ENCODE measurements around the gene GOLT1B.

DNA sequence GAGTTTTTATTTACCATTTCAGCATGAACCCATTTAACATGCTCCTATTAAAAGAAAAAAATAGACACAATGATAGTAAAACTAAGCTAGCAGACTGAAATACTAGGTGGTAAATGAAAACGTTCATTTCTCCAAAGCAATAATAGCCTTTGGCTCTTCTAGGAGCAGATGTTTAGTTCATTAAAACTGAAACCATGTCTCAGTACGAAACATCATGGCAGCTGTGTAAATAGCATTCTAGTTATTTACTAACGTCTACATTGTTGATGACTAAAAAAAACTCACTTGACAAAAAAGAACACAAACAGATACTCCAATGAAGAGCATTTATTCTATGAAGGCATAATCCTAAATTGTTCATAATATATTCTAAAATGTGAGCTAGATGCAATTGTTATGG is 18.1 kb upstream of the GOLT1B start:
- TF ChIP-seq CTCF (IDR thresholded peaks at IDR 0.05; ENCODE audit: low read length), result no peak
- no peak for TF ChIP-seq EZH2 (optimal IDR thresholded peaks at IDR 0.05; ENCODE audit: low read depth, low read length)

Data from MM.1S (cell line).